ENCODE measurements around the gene GARNL3. TPM values are rescaled to one million over a fixed set of nuclear protein-coding genes. Genes with fewer than 3 reads are reported as not detected.

The GARNL3 gene
- total RNA-seq, 4 donors from 2014 or later: 8.9 to 17.9 (median 12.2) TPM

GRCh38 chr9:127369428-127369827, 104.9 kb downstream of the GARNL3 start:
- intact Hi-C loops (cut with DNase I): no loop called here
- 92% methylated on average over 8 of the region's 8 CpGs for WGBS
- H3K27ac ChIP-seq (replicated peaks in 1 of 4): no peak overlapping the region
- no peaks in the 10 kb centered on the region for H3K9me3 ChIP-seq
- DNase-seq (ENCODE audit: extremely low spot score): no peak
- TF ChIP-seq POLR2AphosphoS5 (IDR thresholded peaks at IDR 0.05) (no peak), POLR2A (IDR thresholded peaks at IDR 0.05; ENCODE audit: low read depth) (no peak), CTCF (IDR thresholded peaks at IDR 0.05) (no peak), EP300 (IDR thresholded peaks at IDR 0.05) (no peak)
- H3K27me3 ChIP-seq: no peaks in the 10 kb centered on the region
- no peaks in the 10 kb centered on the region for H3K4me1 ChIP-seq
- H3K36me3 ChIP-seq: peaks cover 5 to 38% (median 12%) of the 10 kb centered on the region in 4 donors
- H3K4me3 ChIP-seq: no peak overlapping the region

GRCh38 chr9:127370147-127370579, 105.6 kb downstream of the GARNL3 start:
- 70% methylated on average over 7 of the region's 7 CpGs for WGBS
- Histone ChIP-seq H3K27ac (replicated peaks in 1 of 4) (no peak overlapping the region), H3K4me1 (no peaks in the 10 kb centered on the region), H3K27me3 (no peaks in the 10 kb centered on the region), H3K36me3 (peaks cover 0 to 31% (median 7%) of the 10 kb centered on the region in 4 donors), H3K4me3 (no peak overlapping the region), H3K9me3 (no peaks in the 10 kb centered on the region)
- no peak for TF ChIP-seq EP300 (IDR thresholded peaks at IDR 0.05)
- TF ChIP-seq POLR2AphosphoS5 (IDR thresholded peaks at IDR 0.05): no peak
- TF ChIP-seq CTCF (IDR thresholded peaks at IDR 0.05): no peak
- no peak for TF ChIP-seq POLR2A (IDR thresholded peaks at IDR 0.05; ENCODE audit: low read depth)
- intact Hi-C loops (cut with DNase I): no loop called here
- no peak for DNase-seq (ENCODE audit: extremely low spot score)

GRCh38 chr9:127370672-127371648, 106.4 kb downstream of the GARNL3 start:
- H3K27ac ChIP-seq (replicated peaks in 1 of 4): no peak overlapping the region
- H3K4me3 ChIP-seq: no peak overlapping the region
- no peaks in the 10 kb centered on the region for H3K27me3 ChIP-seq
- no peaks in the 10 kb centered on the region for H3K9me3 ChIP-seq
- intact Hi-C loops (cut with DNase I): no loop called here
- no peak for DNase-seq (ENCODE audit: extremely low spot score)
- 83% methylated on average over 13 of the region's 13 CpGs for WGBS
- H3K4me1 ChIP-seq: no peaks in the 10 kb centered on the region
- H3K36me3 ChIP-seq: peaks cover 0 to 25% (median 3%) of the 10 kb centered on the region in 4 donors
- TF ChIP-seq EP300 (IDR thresholded peaks at IDR 0.05) (no peak), CTCF (IDR thresholded peaks at IDR 0.05) (no peak), POLR2A (IDR thresholded peaks at IDR 0.05; ENCODE audit: low read depth) (no peak), POLR2AphosphoS5 (IDR thresholded peaks at IDR 0.05) (no peak)

- Histone ChIP-seq H3K4me1 (no peaks in the 10 kb centered on the region), H3K27me3 (no peaks in the 10 kb centered on the region), H3K9me3 (peaks cover 0 to 5% (median 0%) of the 10 kb centered on the region in 4 donors), H3K4me3 (no peak overlapping the region), H3K27ac (replicated peaks in 1 of 4) (no peak overlapping the region), H3K36me3 (no peaks in the 10 kb centered on the region)
- no peak for DNase-seq (ENCODE audit: extremely low spot score)
- intact Hi-C loops (cut with DNase I): no loop called here
- WGBS: 86% methylated on average over 3 of the region's 3 CpGs
- TF ChIP-seq POLR2A (IDR thresholded peaks at IDR 0.05; ENCODE audit: low read depth) (no peak), POLR2AphosphoS5 (IDR thresholded peaks at IDR 0.05) (no peak), EP300 (IDR thresholded peaks at IDR 0.05) (no peak), CTCF (IDR thresholded peaks at IDR 0.05) (no peak)
Measured at GRCh38 chr9:127380479-127380878, 115.9 kb downstream of the GARNL3 start.
